ENCODE data around the gene FAM13A. TPM values are rescaled to one million over a fixed set of nuclear protein-coding genes. Genes with fewer than 3 reads are reported as not detected.

The FAM13A gene
- total and polyA plus RNA-seq, 8 donors = 15.7 to 56.4 (median 38.1) TPM

DNA sequence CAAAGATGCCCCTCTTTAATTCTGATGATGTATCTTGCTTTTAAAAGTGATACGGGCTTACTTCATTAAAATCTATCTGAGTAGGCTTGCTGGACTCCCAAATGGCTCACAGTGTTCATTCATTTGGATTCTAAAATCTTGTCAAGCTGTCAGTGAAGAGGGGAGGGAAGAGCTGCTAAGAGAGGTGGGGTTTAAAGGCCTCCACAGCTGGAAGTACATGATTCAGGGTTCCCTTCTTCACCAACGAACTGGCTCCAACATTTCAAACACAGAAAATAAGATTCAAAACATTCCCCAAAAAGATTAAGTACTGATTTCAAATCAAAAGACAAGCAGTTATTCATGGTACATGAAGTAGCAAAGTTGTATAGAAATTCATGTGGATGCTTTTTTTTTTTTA lies 226.4 kb downstream of the FAM13A start:
- Histone ChIP-seq H3K27me3 (no peaks in the 10 kb centered on the region), H3K4me1 (peaks cover 0 to 17% (median 5%) of the 10 kb centered on the region in 3 donors), H3K36me3 (no peaks in the 10 kb centered on the region), H3K9me3 (no peaks in the 10 kb centered on the region), H3K4me3 (no peak overlapping the region), H3K27ac (no peak overlapping the region)
- peak in 1 of 4 donors; percentile 18 for ATAC-seq
- no peak for FAIRE-seq
- TF ChIP-seq, protein P1, sequence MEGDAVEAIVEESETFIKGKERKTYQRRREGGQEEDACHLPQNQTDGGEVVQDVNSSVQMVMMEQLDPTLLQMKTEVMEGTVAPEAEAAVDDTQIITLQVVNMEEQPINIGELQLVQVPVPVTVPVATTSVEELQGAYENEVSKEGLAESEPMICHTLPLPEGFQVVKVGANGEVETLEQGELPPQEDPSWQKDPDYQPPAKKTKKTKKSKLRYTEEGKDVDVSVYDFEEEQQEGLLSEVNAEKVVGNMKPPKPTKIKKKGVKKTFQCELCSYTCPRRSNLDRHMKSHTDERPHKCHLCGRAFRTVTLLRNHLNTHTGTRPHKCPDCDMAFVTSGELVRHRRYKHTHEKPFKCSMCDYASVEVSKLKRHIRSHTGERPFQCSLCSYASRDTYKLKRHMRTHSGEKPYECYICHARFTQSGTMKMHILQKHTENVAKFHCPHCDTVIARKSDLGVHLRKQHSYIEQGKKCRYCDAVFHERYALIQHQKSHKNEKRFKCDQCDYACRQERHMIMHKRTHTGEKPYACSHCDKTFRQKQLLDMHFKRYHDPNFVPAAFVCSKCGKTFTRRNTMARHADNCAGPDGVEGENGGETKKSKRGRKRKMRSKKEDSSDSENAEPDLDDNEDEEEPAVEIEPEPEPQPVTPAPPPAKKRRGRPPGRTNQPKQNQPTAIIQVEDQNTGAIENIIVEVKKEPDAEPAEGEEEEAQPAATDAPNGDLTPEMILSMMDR (IDR thresholded peaks at IDR 0.05) = no peak
- intact Hi-C loops (cut with DNase I) = no loop called here
- DNase-seq = no peak
- WGBS, 2 donors = 61 to 62% methylated on average over 2 of the region's 2 CpGs

DNA sequence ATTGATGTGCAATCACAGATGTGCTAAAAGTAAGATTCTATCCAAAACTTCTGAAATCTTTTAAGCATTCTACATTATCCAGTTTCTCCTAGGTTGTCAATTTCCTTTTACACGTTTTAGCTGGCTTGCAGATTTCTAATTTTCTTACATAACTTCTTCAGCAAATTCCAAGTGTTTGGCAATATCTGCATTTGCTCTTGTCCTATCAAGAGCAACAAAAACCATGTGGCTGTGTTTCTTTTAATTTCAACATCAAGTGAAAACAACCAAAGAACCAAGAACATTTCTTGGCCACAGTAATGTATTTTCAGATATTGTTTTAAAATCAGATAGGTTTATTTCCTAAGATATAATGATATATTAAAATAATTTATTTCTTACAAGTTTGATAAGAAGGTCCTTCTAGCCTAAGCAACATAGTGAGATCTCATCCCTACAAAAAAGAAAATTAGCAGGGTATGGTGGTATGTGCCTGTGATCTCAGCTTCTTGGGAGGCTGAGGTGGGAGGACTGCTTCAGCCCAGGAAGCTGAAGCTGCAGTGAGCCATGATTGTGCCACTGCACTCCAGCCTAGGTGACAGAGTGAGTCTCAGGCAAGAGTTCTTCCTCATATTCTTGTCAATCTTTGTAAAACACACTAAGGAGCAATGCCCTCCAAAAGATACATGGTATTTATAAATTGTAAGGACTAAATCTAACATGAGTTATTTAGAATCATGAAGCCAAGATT lies 228.0 kb downstream of the FAM13A start:
- FAIRE-seq (peak; percentile 26), ATAC-seq (no peak), DNase-seq (no peak)
- no peaks in the 10 kb centered on the region for H3K9me3 ChIP-seq
- H3K36me3 ChIP-seq = no peaks in the 10 kb centered on the region
- no peak overlapping the region for H3K27ac ChIP-seq
- H3K4me1 ChIP-seq = peaks cover 0 to 17% (median 5%) of the 10 kb centered on the region in 3 donors
- H3K27me3 ChIP-seq = no peaks in the 10 kb centered on the region
- no peak overlapping the region for H3K4me3 ChIP-seq
- intact Hi-C loops (cut with DNase I) = no loop called here
- WGBS, 2 donors = 29 to 40% methylated on average over 1 of the region's 1 CpG
- TF ChIP-seq, protein P1 (IDR thresholded peaks at IDR 0.05) = no peak

DNA sequence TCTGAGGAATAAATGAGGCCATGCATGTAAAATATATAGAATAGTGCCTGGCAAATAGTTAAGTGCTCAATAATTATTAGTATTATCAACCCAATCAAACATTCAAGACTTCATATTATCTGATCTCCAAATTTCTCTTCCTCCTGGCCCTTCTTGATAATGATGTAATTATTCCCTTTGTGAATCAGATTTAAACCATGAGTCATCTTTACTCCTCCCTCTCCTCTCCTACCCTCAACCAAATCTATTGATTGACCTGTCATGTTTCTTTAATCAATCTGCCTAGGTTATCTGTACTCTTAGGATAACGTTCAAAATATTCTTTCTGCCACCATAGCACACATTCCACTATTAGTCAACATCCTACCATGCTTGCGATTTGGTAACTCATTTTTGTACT lies 229.5 kb downstream of the FAM13A start:
- TF ChIP-seq, protein P1 (IDR thresholded peaks at IDR 0.05) = no peak
- ATAC-seq (no peak), DNase-seq (no peak), FAIRE-seq (no peak)
- Histone ChIP-seq H3K9me3 (no peaks in the 10 kb centered on the region), H3K4me3 (no peak overlapping the region), H3K36me3 (no peaks in the 10 kb centered on the region), H3K27me3 (no peaks in the 10 kb centered on the region), H3K27ac (no peak overlapping the region), H3K4me1 (peaks cover 0 to 17% (median 5%) of the 10 kb centered on the region in 3 donors)
- intact Hi-C loops (cut with DNase I) = no loop called here
- 38 to 41% methylated on average over 2 of the region's 2 CpGs for WGBS, 2 donors

DNA sequence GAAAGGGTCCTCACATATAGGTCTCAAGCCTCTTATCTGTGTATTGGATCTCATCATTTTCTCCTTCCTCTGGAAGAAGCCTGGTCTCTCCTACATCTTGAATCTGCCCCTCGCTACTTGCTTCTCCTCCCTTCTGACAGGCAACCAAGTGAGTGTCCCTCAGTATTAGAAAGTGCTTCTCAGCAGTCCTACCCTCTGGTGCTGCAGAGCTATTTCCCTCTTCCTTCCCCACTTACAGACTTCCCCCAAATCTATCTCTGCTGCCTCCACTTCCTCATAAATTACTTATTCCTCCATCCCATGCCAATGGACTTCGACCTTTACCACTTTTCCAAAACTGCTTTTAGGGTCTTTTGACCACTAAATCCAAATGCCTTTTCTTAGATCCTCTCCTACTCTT lies 230.2 kb downstream of the FAM13A start:
- Histone ChIP-seq H3K9me3 (no peaks in the 10 kb centered on the region), H3K27ac (no peak overlapping the region), H3K27me3 (no peaks in the 10 kb centered on the region), H3K4me3 (no peak overlapping the region), H3K36me3 (no peaks in the 10 kb centered on the region), H3K4me1 (peaks cover 0 to 17% (median 5%) of the 10 kb centered on the region in 3 donors)
- intact Hi-C loops (cut with DNase I) = no loop called here
- TF ChIP-seq, protein P1 (IDR thresholded peaks at IDR 0.05) = no peak
- no peak for DNase-seq
- ATAC-seq = no peak
- WGBS, 2 donors = 93 to 95% methylated on average over 2 of the region's 2 CpGs
- FAIRE-seq = no peak

DNA sequence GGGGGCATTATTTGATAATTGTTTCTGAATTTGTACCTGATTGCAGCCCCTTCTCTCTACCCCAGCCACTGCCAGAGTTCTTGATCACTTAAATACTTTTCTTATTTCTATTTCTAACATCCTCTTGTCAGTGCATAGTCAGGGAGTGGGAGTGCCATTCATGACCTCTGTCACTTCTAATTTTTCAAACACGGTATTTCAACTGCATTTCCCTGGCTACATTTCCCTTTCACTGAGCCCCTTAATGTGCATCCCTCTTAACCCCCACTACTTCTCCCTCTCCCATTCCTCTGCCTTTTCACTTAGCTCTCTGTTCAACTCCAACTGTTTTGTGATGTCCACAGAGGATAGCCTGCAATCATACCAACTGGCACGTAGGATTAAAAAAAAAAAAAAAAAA lies 231.1 kb downstream of the FAM13A start:
- Histone ChIP-seq H3K4me1 (peaks cover 0 to 11% (median 5%) of the 10 kb centered on the region in 3 donors), H3K27ac (no peak overlapping the region), H3K4me3 (no peak overlapping the region), H3K9me3 (no peaks in the 10 kb centered on the region), H3K27me3 (no peaks in the 10 kb centered on the region), H3K36me3 (no peaks in the 10 kb centered on the region)
- FAIRE-seq (no peak), ATAC-seq (no peak), DNase-seq (no peak)
- WGBS, 2 donors = 87 to 94% methylated on average over 2 of the region's 2 CpGs
- intact Hi-C loops (cut with DNase I) = no loop called here
- TF ChIP-seq, protein P1 (IDR thresholded peaks at IDR 0.05) = no peak
